ENCODE results near the gene ANKH. TPM values are rescaled to one million over a fixed set of nuclear protein-coding genes. Genes with fewer than 3 reads are reported as not detected.

Gene ANKH
- total RNA-seq, 1 donor from 2014 or later = 10.3 TPM

GRCh38 chr5:14778792-14779070 is 92.8 kb downstream of the ANKH start:
- DNase-seq (ENCODE audit: low read depth) = no peak
- H3K4me3 ChIP-seq (ENCODE audit: low read depth, low read length) = no peak overlapping the region
- TF ChIP-seq CTCF (conservative IDR thresholded peaks at IDR 0.05; ENCODE audit: low read depth, low read length) = no peak

- H3K4me3 ChIP-seq (ENCODE audit: low read depth, low read length) = no peak overlapping the region
- no peak for DNase-seq (ENCODE audit: low read depth)
- no peak for TF ChIP-seq CTCF (conservative IDR thresholded peaks at IDR 0.05; ENCODE audit: low read depth, low read length)
Measured at GRCh38 chr5:14777932-14778791, 93.4 kb downstream of the ANKH start.

- DNase-seq (ENCODE audit: low read depth) = no peak
- no peak overlapping the region for H3K4me3 ChIP-seq (ENCODE audit: low read depth, low read length)
- no peak for TF ChIP-seq CTCF (conservative IDR thresholded peaks at IDR 0.05; ENCODE audit: low read depth, low read length)
Measured at GRCh38 chr5:14777187-14777586, 94.4 kb downstream of the ANKH start.

GRCh38 chr5:14776602-14777001 is 95.0 kb downstream of the ANKH start:
- no peak for TF ChIP-seq CTCF (conservative IDR thresholded peaks at IDR 0.05; ENCODE audit: low read depth, low read length)

GRCh38 chr5:14775857-14776256 is 95.7 kb downstream of the ANKH start:
- no peak for DNase-seq (ENCODE audit: low read depth)
- H3K4me3 ChIP-seq (ENCODE audit: low read depth, low read length) = no peak overlapping the region
- TF ChIP-seq CTCF (conservative IDR thresholded peaks at IDR 0.05; ENCODE audit: low read depth, low read length) = no peak

More at GRCh38 chr5:14776602-14777001, 95.0 kb downstream of the ANKH start:
- H3K4me3 ChIP-seq (ENCODE audit: low read depth, low read length) = no peak overlapping the region
- DNase-seq (ENCODE audit: low read depth) = no peak

- no peak overlapping the region for H3K4me3 ChIP-seq (ENCODE audit: low read depth, low read length)
- TF ChIP-seq CTCF (conservative IDR thresholded peaks at IDR 0.05; ENCODE audit: low read depth, low read length) = no peak
- no peak for DNase-seq (ENCODE audit: low read depth)
Measured at GRCh38 chr5:14773588-14773987, 98.0 kb downstream of the ANKH start.

- no peak overlapping the region for H3K4me3 ChIP-seq (ENCODE audit: low read depth, low read length)
- TF ChIP-seq CTCF (conservative IDR thresholded peaks at IDR 0.05; ENCODE audit: low read depth, low read length) = no peak
- no peak for DNase-seq (ENCODE audit: low read depth)
Measured at GRCh38 chr5:14771972-14772371, 99.6 kb downstream of the ANKH start.

All from epithelial cell of proximal tubule (primary cell).